Keratinocyte (primary cell): ENCODE results near the gene SLCO3A1. TPM values are rescaled to one million over a fixed set of nuclear protein-coding genes. Genes with fewer than 3 reads are reported as not detected.

Experiments used
- DNase-seq: peaks from one replicate; pipeline ENCODE4 v3.0.0-alpha.2; 2011; ENCODE audit warnings: low read depth, missing footprints, low spot score
- FAIRE-seq: peaks from 2 replicates; lab custom pipeline; 2011; peaks lifted over from hg19 to GRCh38; lab: Jason Lieb, UNC
- H2AFZ ChIP-seq: 2 replicates; pipeline ENCODE4 v1.6.0; 2012; ENCODE audit warnings: low read length, control low read depth, inconsistent platforms; ENCODE audit not compliant: control insufficient read depth
- H3K27ac ChIP-seq: 2 replicates; pipeline ENCODE4 v1.5.1; 2011; ENCODE audit warnings: low read length; ENCODE audit not compliant: control insufficient read depth, insufficient read depth
- H3K27me3 ChIP-seq: 3 replicates; pipeline ENCODE4 v1.6.0; 2011; ENCODE audit warnings: low read length; ENCODE audit not compliant: control insufficient read depth, insufficient read depth; ENCODE audit errors: extremely low read depth
- H3K36me3 ChIP-seq, 2 experiments: 2 replicates in 1 of 2; 3 replicates in 1 of 2; pipeline ENCODE4 v1.5.1; 2011; ENCODE audit warnings: low read length in 2 of 2, mild to moderate bottlenecking in 1 of 2; ENCODE audit not compliant: control insufficient read depth in 2 of 2, insufficient read depth in 2 of 2; ENCODE audit errors: extremely low read depth in 1 of 2
- H3K4me1 ChIP-seq: 3 replicates; pipeline ENCODE4 v1.5.1; 2011; ENCODE audit warnings: low read length; ENCODE audit not compliant: control insufficient read depth, insufficient read depth; ENCODE audit errors: extremely low read depth
- H3K4me2 ChIP-seq: 3 replicates; pipeline ENCODE4 v1.6.0; 2011; ENCODE audit warnings: low read depth, low read length; ENCODE audit not compliant: control insufficient read depth, insufficient read depth; ENCODE audit errors: extremely low read depth
- H3K4me3 ChIP-seq, 3 experiments: fragments of 200-600 bp in 1 of 3; sonication (generic) in 1 of 3; 2 replicates in 2 of 3; 3 replicates in 1 of 3; pipeline ENCODE4 v1.5.1; 2011 to 2016; ENCODE audit warnings: low read length in 3 of 3, mild to moderate bottlenecking in 3 of 3, control low read depth in 2 of 3, inconsistent platforms in 1 of 3, low read depth in 1 of 3, mixed read lengths in 1 of 3, mixed run types in 1 of 3, moderate library complexity in 1 of 3; ENCODE audit not compliant: control insufficient read depth in 2 of 3, insufficient read depth in 2 of 3; ENCODE audit errors: extremely low read depth in 1 of 3
- H3K79me2 ChIP-seq: 2 replicates; pipeline ENCODE4 v1.6.0; 2012; ENCODE audit warnings: low read length; ENCODE audit not compliant: control insufficient read depth, insufficient read depth
- H3K9ac ChIP-seq: 3 replicates; pipeline ENCODE4 v1.6.0; 2011; ENCODE audit warnings: low read length; ENCODE audit not compliant: control insufficient read depth, insufficient read depth; ENCODE audit errors: extremely low read depth
- H3K9me1 ChIP-seq: 3 replicates; pipeline ENCODE4 v1.6.0; 2011; ENCODE audit warnings: low read length; ENCODE audit not compliant: control insufficient read depth, insufficient read depth; ENCODE audit errors: extremely low read depth
- H3K9me3 ChIP-seq: 2 replicates; pipeline ENCODE4 v1.5.1; 2012; ENCODE audit warnings: low read depth, low read length; ENCODE audit not compliant: control insufficient read depth
- H4K20me1 ChIP-seq: 3 replicates; pipeline ENCODE4 v1.6.0; 2011; ENCODE audit warnings: low read length; ENCODE audit not compliant: control insufficient read depth, insufficient read depth; ENCODE audit errors: extremely low read depth
- EZH2 ChIP-seq: IDR thresholded peaks from one replicate; pipeline ENCODE4 v1.6.1; 2012; ENCODE audit warnings: inconsistent platforms, mild to moderate bottlenecking, low read length, moderate library complexity
- dilution Hi-C: fragments of 300-500 bp; cut with MboI; formaldehyde crosslinking; loops from one replicate; pipeline ENCODE4 v1.7.0; 2020; ENCODE audit warnings: low sequenced_read_pairs; ENCODE audit not compliant: extremely low pct_ligation_motif_present
- polyA plus RNA-seq, 5 experiments: library from polyadenylated mRNA; depleted of rRNA in 3 of 5; stranded (reverse) in 3 of 5; stranded (forward) in 1 of 5; unstranded in 1 of 5; fragments of >200 nt; gene quantifications; 1 replicate in 1 of 5; 2 replicates in 3 of 5; 3 replicates in 1 of 5; pipeline versions ENCODE4 v1.2.1 to v1.2.3, GENCODE V29; 2011 to 2012; ENCODE audit warnings: missing spikeins in 2 of 5, low read depth in 1 of 5, low replicate concordance in 1 of 5
- TF ChIP-seq, protein P1 (sequence below), 3 experiments: IDR thresholded peaks in 1 of 3; conservative IDR thresholded peaks in 1 of 3; optimal IDR thresholded peaks in 1 of 3; 2 replicates in 2 of 3; 3 replicates in 1 of 3; pipeline versions ENCODE3 to v1.5.1; 2011; ENCODE audit warnings: low read length in 3 of 3, mild to moderate bottlenecking in 3 of 3, moderate library complexity in 2 of 3, control low read depth in 1 of 3, inconsistent platforms in 1 of 3; ENCODE audit not compliant: insufficient read depth in 2 of 3; ENCODE audit errors: extremely low read depth in 1 of 3

SLCO3A1 gene
- polyA plus RNA-seq, 1 donor (not counting 4 experiments of a cell fraction or from before 2014, with no cell fraction given), result 21.3 TPM

DNA sequence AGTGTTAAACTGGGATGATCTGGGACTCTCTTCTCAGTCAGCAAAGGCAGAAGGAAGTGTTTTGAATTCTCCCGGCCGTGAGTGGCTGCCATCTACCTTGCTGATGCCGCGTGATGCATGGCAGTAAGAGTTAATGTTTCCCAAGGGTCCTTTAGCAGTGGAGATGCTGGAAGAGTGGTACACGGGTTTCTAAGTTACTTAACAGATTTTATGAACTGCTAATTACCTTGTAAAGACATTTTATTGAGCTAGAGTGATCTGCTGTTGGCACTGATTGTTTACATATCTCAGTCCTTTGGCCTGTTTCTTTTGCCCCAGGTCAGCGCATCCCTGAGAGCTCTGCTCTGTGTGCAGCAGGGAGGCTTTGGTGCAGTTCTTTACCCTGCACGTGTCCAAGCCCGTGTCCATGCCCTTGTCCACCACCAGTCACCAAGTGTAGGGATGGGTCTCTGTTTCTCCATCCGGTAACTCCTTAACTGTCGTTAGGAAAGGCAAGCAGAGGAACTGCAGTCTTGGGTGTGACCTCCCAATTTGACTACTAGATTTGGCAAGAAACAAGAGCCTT, 172.3 kb downstream of the SLCO3A1 start:
- Histone ChIP-seq H3K9me1 (no peaks in the 10 kb centered on the region), H3K27me3 (no peaks in the 10 kb centered on the region), H2AFZ (no peak overlapping the region), H4K20me1 (no peaks in the 10 kb centered on the region), H3K9me3 (no peaks in the 10 kb centered on the region), H3K4me1 (no peaks in the 10 kb centered on the region), H3K4me2 (no peak overlapping the region), H3K4me3 (no peak overlapping the region), H3K79me2 (peaks cover 10% of the 10 kb centered on the region), H3K9ac (no peak overlapping the region), H3K27ac (no peak overlapping the region), H3K36me3 (peaks cover 0 to 1% of the 10 kb centered on the region in 2 experiments)
- dilution Hi-C loops, result no loop called here
- no peak for FAIRE-seq
- TF ChIP-seq EZH2, result no peak
- TF ChIP-seq, protein P1, sequence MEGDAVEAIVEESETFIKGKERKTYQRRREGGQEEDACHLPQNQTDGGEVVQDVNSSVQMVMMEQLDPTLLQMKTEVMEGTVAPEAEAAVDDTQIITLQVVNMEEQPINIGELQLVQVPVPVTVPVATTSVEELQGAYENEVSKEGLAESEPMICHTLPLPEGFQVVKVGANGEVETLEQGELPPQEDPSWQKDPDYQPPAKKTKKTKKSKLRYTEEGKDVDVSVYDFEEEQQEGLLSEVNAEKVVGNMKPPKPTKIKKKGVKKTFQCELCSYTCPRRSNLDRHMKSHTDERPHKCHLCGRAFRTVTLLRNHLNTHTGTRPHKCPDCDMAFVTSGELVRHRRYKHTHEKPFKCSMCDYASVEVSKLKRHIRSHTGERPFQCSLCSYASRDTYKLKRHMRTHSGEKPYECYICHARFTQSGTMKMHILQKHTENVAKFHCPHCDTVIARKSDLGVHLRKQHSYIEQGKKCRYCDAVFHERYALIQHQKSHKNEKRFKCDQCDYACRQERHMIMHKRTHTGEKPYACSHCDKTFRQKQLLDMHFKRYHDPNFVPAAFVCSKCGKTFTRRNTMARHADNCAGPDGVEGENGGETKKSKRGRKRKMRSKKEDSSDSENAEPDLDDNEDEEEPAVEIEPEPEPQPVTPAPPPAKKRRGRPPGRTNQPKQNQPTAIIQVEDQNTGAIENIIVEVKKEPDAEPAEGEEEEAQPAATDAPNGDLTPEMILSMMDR (optimal IDR thresholded peaks at IDR 0.05 in 1 of 3, IDR thresholded peaks at IDR 0.05 in 1 of 3, conservative IDR thresholded peaks at IDR 0.05 in 1 of 3; ENCODE audit: extremely low read depth in 1 of 3, insufficient read depth in 2 of 3, low read length in 3 of 3), result no peak
- no peak for DNase-seq

- dilution Hi-C loops, result no loop called here
Observed at GRCh38 chr15:92028389-92028724, 174.8 kb downstream of the SLCO3A1 start.

GRCh38 chr15:92029767-92030166, 176.3 kb downstream of the SLCO3A1 start:
- H3K9me3 ChIP-seq, result no peaks in the 10 kb centered on the region
- H3K9me1 ChIP-seq, result no peaks in the 10 kb centered on the region
- H3K9ac ChIP-seq, result no peak overlapping the region
- peaks cover 15% of the 10 kb centered on the region for H3K79me2 ChIP-seq
- H3K4me3 ChIP-seq, result no peak overlapping the region
- H3K4me1 ChIP-seq, result no peaks in the 10 kb centered on the region
- no peak for TF ChIP-seq EZH2
- TF ChIP-seq, protein P1 (optimal IDR thresholded peaks at IDR 0.05 in 1 of 3, IDR thresholded peaks at IDR 0.05 in 1 of 3, conservative IDR thresholded peaks at IDR 0.05 in 1 of 3; ENCODE audit: extremely low read depth in 1 of 3, insufficient read depth in 2 of 3, low read length in 3 of 3), result no peak
- FAIRE-seq (no peak), DNase-seq (no peak)
- dilution Hi-C loops, result no loop called here
- H3K4me2 ChIP-seq, result no peak overlapping the region
- no peaks in the 10 kb centered on the region for H3K27me3 ChIP-seq
- no peak overlapping the region for H3K27ac ChIP-seq
- H2AFZ ChIP-seq, result no peak overlapping the region
- H4K20me1 ChIP-seq, result no peaks in the 10 kb centered on the region
- H3K36me3 ChIP-seq, result peaks cover 0 to 1% of the 10 kb centered on the region in 2 experiments

More at GRCh38 chr15:92028389-92028724, 174.8 kb downstream of the SLCO3A1 start:
- Histone ChIP-seq H4K20me1 (no peaks in the 10 kb centered on the region), H3K9me1 (no peaks in the 10 kb centered on the region), H3K36me3 (peaks cover 0 to 1% of the 10 kb centered on the region in 2 experiments), H3K79me2 (peaks cover 12% of the 10 kb centered on the region), H3K4me2 (no peak overlapping the region), H2AFZ (no peak overlapping the region), H3K27ac (no peak overlapping the region), H3K9me3 (no peaks in the 10 kb centered on the region), H3K9ac (no peak overlapping the region), H3K4me3 (no peak overlapping the region), H3K4me1 (no peaks in the 10 kb centered on the region), H3K27me3 (no peaks in the 10 kb centered on the region)
- no peak for DNase-seq
- TF ChIP-seq EZH2, result no peak
- FAIRE-seq, result no peak
